Aorta (tissue), 5 donors: ENCODE measurements around the gene DAW1. TPM values are rescaled to one million over a fixed set of nuclear protein-coding genes. Genes with fewer than 3 reads are reported as not detected.

ENCODE experiments used
- ATAC-seq: fragments of 200-7000 bp; cut with Tn5 transposase; one replicate; pipeline ENCODE4 v1.9.1; 2022; ENCODE audit warnings: moderate library complexity; ENCODE audit not compliant: low FRiP score
- DNase-seq, 2 donors: peaks; one replicate each; pipeline ENCODE4 v3.0.0-alpha.2; 2020
- H3K27ac ChIP-seq, 2 donors: one replicate each; pipeline ENCODE4 v1.5.1; 2013; ENCODE audit warnings: low read length in 2 of 2, mild to moderate bottlenecking in 2 of 2, moderate library complexity in 2 of 2, control low read depth in 1 of 2, inconsistent platforms in 1 of 2, low read depth in 1 of 2
- H3K27me3 ChIP-seq, 2 donors: one replicate each; pipeline ENCODE4 v1.6.1; 2013; ENCODE audit warnings: control low read depth in 1 of 2, low read length in 1 of 2, mild to moderate bottlenecking in 1 of 2, moderate library complexity in 1 of 2; ENCODE audit not compliant: insufficient read depth in 2 of 2, control insufficient read depth in 1 of 2
- H3K36me3 ChIP-seq, 2 donors: one replicate each; pipeline ENCODE4 v1.6.1; 2013; ENCODE audit warnings: control low read depth in 1 of 2, low read length in 1 of 2, mild to moderate bottlenecking in 1 of 2; ENCODE audit not compliant: insufficient read depth in 2 of 2, control insufficient read depth in 1 of 2
- H3K4me1 ChIP-seq, 2 donors: one replicate each; pipeline ENCODE4 v1.6.1; 2013; ENCODE audit warnings: low read length in 2 of 2, control low read depth in 1 of 2, mild to moderate bottlenecking in 1 of 2, moderate library complexity in 1 of 2; ENCODE audit not compliant: insufficient read depth in 2 of 2, control insufficient read depth in 1 of 2
- H3K4me3 ChIP-seq, 2 donors: one replicate each; pipeline ENCODE4 v1.5.1; 2013; ENCODE audit warnings: low read length in 2 of 2, control low read depth in 1 of 2, mild to moderate bottlenecking in 1 of 2
- H3K9me3 ChIP-seq: one replicate; pipeline ENCODE4 v1.6.1; 2013; ENCODE audit warnings: mild to moderate bottlenecking, low read length; ENCODE audit not compliant: control insufficient read depth
- WGBS, 2 donors: extraction: QIAGEN DNeasy Blood & Tissue Kit; methylation state at CpG; one replicate each; pipeline ENCODE4 v1.1.7; 2013; 5-methylcytosine and 5-hydroxymethylcytosine counted together
- intact Hi-C, 2 donors: fragments of 100-400 bp; cut with DNase I; formaldehyde crosslinking; loops; one replicate each; pipeline versions ENCODE4 v1.14.2 to v1.15.0; 2022
- long read RNA-seq, 2 donors: library from polyadenylated mRNA; unstranded; transcript quantifications; one replicate each; pipeline ENCODE4 v2.0.0, GENCODE V29; 2020 to 2021
- polyA plus RNA-seq, 2 donors: library from polyadenylated mRNA; stranded (reverse); fragments of 200-250 nt; gene quantifications; one replicate each; pipeline ENCODE4 v1.2.3, GENCODE V29; 2013
- total RNA-seq, 2 donors: library from RNA; stranded (reverse); fragmentation: NEBNext Ultra II Directional; extraction: Animal tissue kit (Norgen Biotek cat#: 25700); gene quantifications; one replicate each; pipeline ENCODE4 v1.2.1, GENCODE V29; 2021
- donor health status: healthy with polysubstance abuse.
- donor health status: Bipolar disorder and iron deficiency.
- donor health status: DM: no; HTN: no; CAD: no.
- donor health status: DM: no; HTN: no; CAD: no.
- donor health status: DM: yes; HTN: yes; CAD: no.

Gene DAW1
- under 1 TPM in 1 of 2 donors, not detected in 1; 0.88 TPM for total RNA-seq
- under 1 TPM in 1 of 2 donors, not detected in 1; 0.41 TPM for polyA plus RNA-seq
- long read RNA-seq, donor 1, partial matches to known transcripts = 0 of 1 reads
- long read RNA-seq, donor 1, other reads (novel, unspliced or antisense) = 0 of 1 reads
- long read RNA-seq, donor 2 = 0 reads

GRCh38 chr2:227871375-227871791, at the start of gene DAW1:
TSS of gene DAW1 (plus strand) at chr2:227871631. CDS start at chr2:227871690, 59 bp downstream.
- H3K27ac ChIP-seq = peak within 1 kb of the TSS in 1 of 2 donors; percentile 34
- WGBS, 2 donors = 0 to 2% methylated on average over 34 of the region's 34 CpGs

DNA sequence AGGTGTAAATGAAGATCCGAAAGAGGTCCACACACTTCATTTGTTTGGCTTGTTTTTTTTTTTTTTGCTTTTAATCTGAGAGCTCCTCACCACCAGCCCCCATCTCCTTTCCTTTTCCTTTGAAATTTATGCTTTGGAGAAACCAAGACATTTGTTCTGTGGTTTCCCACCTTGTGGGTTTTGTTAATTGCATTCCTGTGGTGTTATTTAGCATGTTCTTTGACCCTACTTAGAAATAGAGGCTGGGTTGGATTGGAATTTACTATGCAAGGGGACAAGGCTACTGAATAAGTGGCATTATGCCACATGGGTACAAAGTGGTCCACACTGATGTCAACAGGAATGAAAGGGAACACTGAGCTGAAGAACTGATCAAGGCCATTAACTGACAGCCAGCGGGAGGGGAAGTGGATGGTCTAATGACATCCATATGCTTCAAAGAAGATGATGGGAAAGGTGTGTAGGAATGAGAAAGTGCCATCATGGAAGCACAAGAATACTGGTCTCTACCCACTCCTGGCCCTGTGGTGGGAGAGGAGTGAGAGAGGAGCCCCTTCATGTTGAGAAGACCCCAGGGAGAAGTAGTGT, 48.9 kb upstream of the DAW1 start:
- intact Hi-C loops = loop anchor here in 1 of 2 donors (5.0 kb wide), 1 partner anchor 40 kb away; no protein-coding TSS in a partner anchor
- ATAC-seq (no peak), DNase-seq (no peak)
- Histone ChIP-seq H3K27ac (no peak overlapping the region), H3K4me1 (peaks cover 3 to 6% of the 10 kb centered on the region in 2 donors), H3K4me3 (no peak overlapping the region), H3K27me3 (no peaks in the 10 kb centered on the region), H3K36me3 (no peaks in the 10 kb centered on the region), H3K9me3 (no peaks in the 10 kb centered on the region)
- 71 to 77% methylated on average over 2 of the region's 2 CpGs for WGBS, 2 donors

More at GRCh38 chr2:227871375-227871791, at the start of gene DAW1:
- intact Hi-C loops = no loop called here
- H3K4me3 ChIP-seq = peak within 1 kb of the TSS in 1 of 2 donors; percentile 50
- no peaks in the 10 kb centered on the region for H3K4me1 ChIP-seq
- H3K9me3 ChIP-seq = no peaks in the 10 kb centered on the region
- DNase-seq = peak; percentile 79 to 89
- H3K27me3 ChIP-seq = no peaks in the 10 kb centered on the region
- peak; percentile 78 for ATAC-seq
- H3K36me3 ChIP-seq = no peaks in the 10 kb centered on the region

DNA sequence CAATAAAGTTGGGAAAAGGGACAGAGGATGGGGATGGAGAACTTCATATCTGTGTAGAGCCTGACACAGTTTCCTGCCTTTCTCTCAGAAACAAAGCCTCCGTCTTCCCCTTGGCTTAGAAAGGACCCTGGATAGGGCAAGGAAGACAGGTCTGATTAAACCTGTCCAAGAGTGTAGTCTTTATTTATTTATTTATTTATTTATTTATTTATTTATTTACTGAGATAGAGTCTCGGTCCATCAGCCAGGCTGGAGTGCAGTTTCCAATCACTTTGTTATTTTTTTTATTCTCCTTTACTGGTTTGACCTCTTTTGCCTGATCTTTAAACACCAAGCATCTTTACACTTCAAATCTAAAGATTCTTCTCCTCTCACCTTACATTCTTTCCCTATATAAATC, 47.5 kb upstream of the DAW1 start:
- H3K36me3 ChIP-seq = no peaks in the 10 kb centered on the region
- ATAC-seq = no peak
- intact Hi-C loops = loop anchor here in 1 of 2 donors (5.0 kb wide), 1 partner anchor 38 kb away; no protein-coding TSS in a partner anchor
- 67 to 89% methylated on average over 2 of the region's 2 CpGs for WGBS, 2 donors
- H3K4me1 ChIP-seq = peaks cover 1 to 3% of the 10 kb centered on the region in 2 donors
- DNase-seq = no peak
- H3K27me3 ChIP-seq = no peaks in the 10 kb centered on the region
- no peaks in the 10 kb centered on the region for H3K9me3 ChIP-seq
- H3K27ac ChIP-seq = no peak overlapping the region
- no peak overlapping the region for H3K4me3 ChIP-seq

DNA sequence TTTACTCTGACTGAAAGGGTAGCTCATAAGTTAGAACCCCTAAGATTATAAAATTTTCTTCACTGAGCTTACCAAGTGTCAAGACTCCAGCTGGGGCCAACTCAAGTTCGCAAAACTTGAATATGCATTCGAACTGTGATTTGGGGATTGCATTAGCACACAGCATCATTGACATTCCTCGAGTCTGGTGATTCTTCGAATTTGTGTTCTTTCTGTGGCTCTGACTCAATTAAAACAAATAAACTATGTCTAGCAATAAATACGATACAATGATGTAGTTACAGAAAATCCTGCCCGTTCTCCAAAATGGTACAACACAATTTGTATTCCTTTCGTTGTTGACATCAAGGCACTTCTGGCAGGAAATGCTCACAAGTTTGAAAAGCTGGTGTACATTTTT, 46.7 kb upstream of the DAW1 start:
- WGBS, 2 donors = 85 to 92% methylated on average over 7 of the region's 7 CpGs
- H3K36me3 ChIP-seq = no peaks in the 10 kb centered on the region
- no peaks in the 10 kb centered on the region for H3K4me1 ChIP-seq
- H3K9me3 ChIP-seq = no peaks in the 10 kb centered on the region
- ATAC-seq (no peak), DNase-seq (no peak)
- H3K27ac ChIP-seq = no peak overlapping the region
- no peak overlapping the region for H3K4me3 ChIP-seq
- H3K27me3 ChIP-seq = no peaks in the 10 kb centered on the region
- intact Hi-C loops = loop anchor here in 1 of 2 donors (5.0 kb wide), 1 partner anchor 38 kb away; no protein-coding TSS in a partner anchor

GRCh38 chr2:227826019-227826521, 45.4 kb upstream of the DAW1 start:
- no peaks in the 10 kb centered on the region for H3K36me3 ChIP-seq
- WGBS, 2 donors = 39 to 53% methylated on average over 10 of the region's 10 CpGs
- H3K27me3 ChIP-seq = no peaks in the 10 kb centered on the region
- no peaks in the 10 kb centered on the region for H3K4me1 ChIP-seq
- DNase-seq = no peak
- intact Hi-C loops = no loop called here
- no peaks in the 10 kb centered on the region for H3K9me3 ChIP-seq
- H3K4me3 ChIP-seq = no peak overlapping the region
- ATAC-seq = no peak
- H3K27ac ChIP-seq = no peak overlapping the region

- intact Hi-C loops = no loop called here
- H3K4me1 ChIP-seq = no peaks in the 10 kb centered on the region
- no peaks in the 10 kb centered on the region for H3K27me3 ChIP-seq
- no peak for DNase-seq
- no peak overlapping the region for H3K27ac ChIP-seq
- WGBS, 2 donors = 34 to 78% methylated on average over 2 of the region's 2 CpGs
- no peaks in the 10 kb centered on the region for H3K9me3 ChIP-seq
- H3K4me3 ChIP-seq = no peak overlapping the region
- no peaks in the 10 kb centered on the region for H3K36me3 ChIP-seq
- ATAC-seq = no peak
Observed at GRCh38 chr2:227826563-227826962, 44.9 kb upstream of the DAW1 start.

GRCh38 chr2:227827143-227827542, 44.3 kb upstream of the DAW1 start:
- intact Hi-C loops = no loop called here
- no peaks in the 10 kb centered on the region for H3K4me1 ChIP-seq
- ATAC-seq (no peak), DNase-seq (no peak)
- no peak overlapping the region for H3K4me3 ChIP-seq
- 87 to 88% methylated on average over 7 of the region's 7 CpGs for WGBS, 2 donors
- no peak overlapping the region for H3K27ac ChIP-seq
- no peaks in the 10 kb centered on the region for H3K36me3 ChIP-seq
- H3K27me3 ChIP-seq = no peaks in the 10 kb centered on the region
- no peaks in the 10 kb centered on the region for H3K9me3 ChIP-seq

DNA sequence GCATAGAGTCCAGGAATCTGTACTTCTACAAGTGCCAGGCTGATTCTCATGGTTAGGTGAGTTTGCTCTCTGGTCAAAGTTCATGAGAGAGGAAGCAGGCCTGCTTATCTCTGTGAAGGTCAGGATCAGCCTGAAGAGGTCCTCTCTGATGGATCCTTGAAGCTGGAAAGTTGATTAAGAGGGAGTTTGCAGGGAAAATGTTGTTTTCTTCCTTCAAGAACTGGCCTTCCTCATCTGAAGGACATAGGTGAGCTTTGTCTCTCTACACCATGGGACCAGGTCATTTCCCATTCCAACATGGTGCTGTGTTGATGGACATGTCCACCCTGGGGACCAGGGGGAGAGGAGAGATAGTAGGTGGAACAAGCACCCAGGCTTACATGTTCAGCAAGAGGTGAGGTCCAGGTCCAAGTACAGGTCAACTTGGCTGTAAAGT, 42.9 kb upstream of the DAW1 start:
- no peak for DNase-seq
- intact Hi-C loops = no loop called here
- ATAC-seq = no peak

DNA sequence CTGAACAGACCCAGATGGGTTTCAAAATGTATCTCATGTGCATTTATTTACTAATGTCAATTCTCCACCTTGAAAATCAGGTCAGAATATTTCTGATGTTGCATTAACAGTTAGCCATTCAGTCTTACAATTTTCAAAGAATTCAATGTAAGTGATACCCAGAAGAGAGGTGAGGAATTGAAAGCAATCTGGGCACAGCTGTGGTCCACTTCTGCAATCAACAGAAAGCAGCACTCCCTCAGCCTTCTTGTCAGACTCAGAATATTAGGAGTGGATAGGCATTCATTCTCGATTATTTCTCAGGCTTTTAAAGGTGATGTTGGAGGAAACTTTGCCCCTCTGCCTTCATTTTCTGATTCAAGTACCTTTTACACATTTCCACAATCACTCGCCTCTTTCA, 42.1 kb upstream of the DAW1 start:
- intact Hi-C loops = no loop called here
- DNase-seq (no peak), ATAC-seq (no peak)
- Histone ChIP-seq H3K4me3 (no peak overlapping the region), H3K9me3 (no peaks in the 10 kb centered on the region), H3K27me3 (no peaks in the 10 kb centered on the region), H3K4me1 (no peaks in the 10 kb centered on the region), H3K36me3 (no peaks in the 10 kb centered on the region), H3K27ac (no peak overlapping the region)
- WGBS, 2 donors = 85 to 88% methylated on average over 2 of the region's 2 CpGs

More for the DNA sequence above, 42.9 kb upstream of the DAW1 start:
- H3K36me3 ChIP-seq = no peaks in the 10 kb centered on the region
- no peak overlapping the region for H3K27ac ChIP-seq
- H3K4me1 ChIP-seq = no peaks in the 10 kb centered on the region
- no peak overlapping the region for H3K4me3 ChIP-seq
- no peaks in the 10 kb centered on the region for H3K27me3 ChIP-seq
- no peaks in the 10 kb centered on the region for H3K9me3 ChIP-seq
